ENCODE data around the gene SELENOW. TPM values are rescaled to one million over a fixed set of nuclear protein-coding genes. Genes with fewer than 3 reads are reported as not detected.

SELENOW gene
- total RNA-seq, 1 donor from 2014 or later = 450 TPM

Small RNAs within 50 kb of the gene (small RNA-seq; reads per million reads assigned to genes)
- gene AC008745.1 (not detected), gene SNORD23 (not detected)

Other genes starting within 250 kb of the SELENOW start
- gene ZNF541, start 205.6 kb upstream of the SELENOW start, total RNA-seq = not detected
- gene BICRA, start 169.6 kb upstream of the SELENOW start, total RNA-seq = 3.7 TPM
- 63.2 TPM for gene EHD2, start 65.3 kb upstream of the SELENOW start, total RNA-seq
- gene NOP53, start 33.2 kb upstream of the SELENOW start, total RNA-seq = 93.9 TPM
- not detected for gene TPRX1, start 25.8 kb downstream of the SELENOW start, total RNA-seq
- gene CRX, start 43.2 kb downstream of the SELENOW start, total RNA-seq = not detected
- gene TPRX2, start 80.5 kb downstream of the SELENOW start, total RNA-seq = not detected
- gene SULT2A1, start 107.6 kb downstream of the SELENOW start, total RNA-seq = not detected
- not detected for gene BSPH1, start 213.5 kb downstream of the SELENOW start, total RNA-seq
- gene ELSPBP1, start 215.9 kb downstream of the SELENOW start, total RNA-seq = not detected

Measured in skeletal muscle tissue (tissue), 2 donors.